Hematopoietic multipotent progenitor cell treated with erythropoietin and hydrocortisone succinate and interleukin-3 and kit ligand, for 15 days (in vitro differentiated cells): ENCODE results near the gene SLC12A5.

Source experiments
- DNase-seq: peaks from one replicate; pipeline ENCODE4 v3.0.0-alpha.2; 2015; ENCODE audit warnings: low spot score

Gene SLC12A5

GRCh38 chr20:46006022-46006705 lies 22.9 kb upstream of the SLC12A5 start:
- no peak for DNase-seq

GRCh38 chr20:46006964-46007363 lies 22.1 kb upstream of the SLC12A5 start:
- DNase-seq, result no peak

- DNase-seq, result no peak
These were observed 21.3 kb upstream of the SLC12A5 start for GRCh38 chr20:46007671-46008070.

GRCh38 chr20:46009816-46010215 lies 19.2 kb upstream of the SLC12A5 start:
- no peak for DNase-seq

- DNase-seq, result no peak
These were observed 18.3 kb upstream of the SLC12A5 start for GRCh38 chr20:46010491-46011391.

GRCh38 chr20:46011631-46012482 lies 17.2 kb upstream of the SLC12A5 start:
- peak; percentile 62 for DNase-seq

- DNase-seq, result no peak
These were observed 16.1 kb upstream of the SLC12A5 start for GRCh38 chr20:46012921-46013320.

- no peak for DNase-seq
These were observed 15.6 kb upstream of the SLC12A5 start for GRCh38 chr20:46013322-46013828.

GRCh38 chr20:46013829-46014516 lies 15.0 kb upstream of the SLC12A5 start:
- peak; percentile 59 for DNase-seq

GRCh38 chr20:46014517-46015396 lies 14.3 kb upstream of the SLC12A5 start:
- DNase-seq, result no peak

GRCh38 chr20:46017272-46017671 lies 11.7 kb upstream of the SLC12A5 start:
- DNase-seq, result no peak

GRCh38 chr20:46018112-46018511 lies 10.9 kb upstream of the SLC12A5 start:
- DNase-seq, result no peak

- no peak for DNase-seq
These were observed 10.4 kb upstream of the SLC12A5 start for GRCh38 chr20:46018611-46019010.

- no peak for DNase-seq
These were observed 8.5 kb upstream of the SLC12A5 start for GRCh38 chr20:46020555-46020954.

- DNase-seq, result peak; percentile 14
These were observed 7.4 kb upstream of the SLC12A5 start for GRCh38 chr20:46021361-46022359.

- DNase-seq, result peak; percentile 75
These were observed 6.4 kb upstream of the SLC12A5 start for GRCh38 chr20:46022411-46023147.

GRCh38 chr20:46023148-46023484 lies 5.9 kb upstream of the SLC12A5 start:
- no peak for DNase-seq

GRCh38 chr20:46023999-46024398 lies 5.0 kb upstream of the SLC12A5 start:
- DNase-seq, result no peak

- DNase-seq, result no peak
These were observed 3.6 kb upstream of the SLC12A5 start for GRCh38 chr20:46025376-46025783.
